Loucy (cell line): ENCODE results near the gene POMT1.

Experiments used
- H2AFZ ChIP-seq: fragments of 200-600 bp; sonication (generic); 2 replicates; pipeline ENCODE4 v1.6.0; 2016; ENCODE audit warnings: antibody characterized with exemption, mild to moderate bottlenecking, low read length, moderate library complexity
- H3F3A ChIP-seq: fragments of 200-600 bp; 2 replicates; pipeline ENCODE4 v1.6.0; 2016; ENCODE audit warnings: antibody characterized with exemption, low read depth, mild to moderate bottlenecking
- H3K27me3 ChIP-seq: fragments of 200-600 bp; sonication (generic); 2 replicates; pipeline ENCODE4 v1.6.1; 2014; ENCODE audit warnings: low read length, mild to moderate bottlenecking; ENCODE audit not compliant: insufficient read depth, poor library complexity, severe bottlenecking
- H3K36me3 ChIP-seq: fragments of 200-600 bp; sonication (generic); 2 replicates; pipeline ENCODE4 v1.6.1; 2016; ENCODE audit warnings: low read length; ENCODE audit not compliant: insufficient read depth
- H3K4me1 ChIP-seq: fragments of 200-600 bp; sonication (generic); 2 replicates; pipeline ENCODE4 v1.5.1; 2014; ENCODE audit warnings: low read length, mild to moderate bottlenecking; ENCODE audit not compliant: insufficient read depth, poor library complexity, severe bottlenecking
- H3K4me2 ChIP-seq: fragments of 200-600 bp; sonication (generic); 2 replicates; pipeline ENCODE4 v1.6.0; 2014; ENCODE audit warnings: antibody characterized with exemption, low read length, low read depth, mild to moderate bottlenecking; ENCODE audit not compliant: poor library complexity, severe bottlenecking
- H3K4me3 ChIP-seq: fragments of 200-600 bp; sonication (generic); 2 replicates; pipeline ENCODE4 v1.5.1; 2014; ENCODE audit warnings: low read length, mild to moderate bottlenecking, mixed read lengths; ENCODE audit not compliant: poor library complexity, severe bottlenecking
- H3K79me2 ChIP-seq: fragments of 200-600 bp; sonication (generic); 2 replicates; pipeline ENCODE4 v1.6.1; 2014; ENCODE audit warnings: low read length; ENCODE audit not compliant: insufficient read depth
- H3K9ac ChIP-seq: fragments of 200-600 bp; sonication (generic); 2 replicates; pipeline ENCODE4 v1.6.0; 2014; ENCODE audit warnings: mild to moderate bottlenecking, low read depth, low read length, moderate library complexity; ENCODE audit not compliant: poor library complexity, severe bottlenecking
- H3K9me2 ChIP-seq: fragments of 200-600 bp; sonication (generic); replicated peaks from 2 replicates; pipeline ENCODE4 v1.6.1; 2016; ENCODE audit warnings: low read depth, low read length, mixed read lengths
- H3K9me3 ChIP-seq: fragments of 200-600 bp; sonication (generic); 2 replicates; pipeline ENCODE4 v1.6.1; 2014; ENCODE audit warnings: mild to moderate bottlenecking, antibody characterized with exemption, low read length, low read depth; ENCODE audit not compliant: insufficient read depth
- H4K20me1 ChIP-seq: fragments of 200-600 bp; sonication (generic); 2 replicates; pipeline ENCODE4 v1.6.0; 2014; ENCODE audit warnings: antibody characterized with exemption, low read length, mild to moderate bottlenecking; ENCODE audit not compliant: insufficient read depth, poor library complexity, severe bottlenecking
- EZH2phosphoT487 ChIP-seq: fragments of 200-600 bp; IDR thresholded peaks from 2 replicates; pipeline ENCODE4 v1.6.1; 2018; ENCODE audit warnings: antibody characterized with exemption, mild to moderate bottlenecking, moderate library complexity, borderline replicate concordance
- TF ChIP-seq, protein P1 (sequence below): fragments of 200-600 bp; sonication (generic); conservative IDR thresholded peaks from 2 replicates; pipeline ENCODE4 v1.5.1; 2014; ENCODE audit warnings: mild to moderate bottlenecking, antibody characterized with exemption, low read length

The POMT1 gene

DNA sequence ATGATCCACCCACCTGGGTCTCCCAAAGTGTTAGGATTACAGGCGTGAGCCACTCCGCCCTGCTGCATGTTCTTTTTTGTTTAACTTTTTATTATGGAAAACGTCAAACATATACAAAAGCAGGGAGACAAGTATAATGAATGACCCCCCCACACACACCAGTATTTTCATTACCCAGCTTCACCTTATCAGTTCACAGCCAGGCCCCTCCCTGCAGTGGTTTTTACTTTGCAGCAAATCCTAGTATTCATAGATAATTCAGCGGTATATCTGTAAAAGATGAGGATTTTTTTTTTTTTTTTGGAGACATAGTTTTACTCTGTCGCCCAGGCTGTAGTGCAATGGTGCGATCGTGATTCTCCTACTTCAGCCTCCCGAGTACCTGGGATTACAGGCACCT, 2.3 kb downstream of the POMT1 start:
- H3K9me3 ChIP-seq = no peaks in the 10 kb centered on the region
- H3K4me2 ChIP-seq = no peak overlapping the region
- no peak overlapping the region for H2AFZ ChIP-seq
- H3K79me2 ChIP-seq = peaks cover 21% of the 10 kb centered on the region
- no peaks in the 10 kb centered on the region for H3K9me2 ChIP-seq
- no peak overlapping the region for H3K4me3 ChIP-seq
- H3K4me1 ChIP-seq = peaks cover 14% of the 10 kb centered on the region
- TF ChIP-seq, protein P1, sequence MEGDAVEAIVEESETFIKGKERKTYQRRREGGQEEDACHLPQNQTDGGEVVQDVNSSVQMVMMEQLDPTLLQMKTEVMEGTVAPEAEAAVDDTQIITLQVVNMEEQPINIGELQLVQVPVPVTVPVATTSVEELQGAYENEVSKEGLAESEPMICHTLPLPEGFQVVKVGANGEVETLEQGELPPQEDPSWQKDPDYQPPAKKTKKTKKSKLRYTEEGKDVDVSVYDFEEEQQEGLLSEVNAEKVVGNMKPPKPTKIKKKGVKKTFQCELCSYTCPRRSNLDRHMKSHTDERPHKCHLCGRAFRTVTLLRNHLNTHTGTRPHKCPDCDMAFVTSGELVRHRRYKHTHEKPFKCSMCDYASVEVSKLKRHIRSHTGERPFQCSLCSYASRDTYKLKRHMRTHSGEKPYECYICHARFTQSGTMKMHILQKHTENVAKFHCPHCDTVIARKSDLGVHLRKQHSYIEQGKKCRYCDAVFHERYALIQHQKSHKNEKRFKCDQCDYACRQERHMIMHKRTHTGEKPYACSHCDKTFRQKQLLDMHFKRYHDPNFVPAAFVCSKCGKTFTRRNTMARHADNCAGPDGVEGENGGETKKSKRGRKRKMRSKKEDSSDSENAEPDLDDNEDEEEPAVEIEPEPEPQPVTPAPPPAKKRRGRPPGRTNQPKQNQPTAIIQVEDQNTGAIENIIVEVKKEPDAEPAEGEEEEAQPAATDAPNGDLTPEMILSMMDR = no peak
- TF ChIP-seq EZH2phosphoT487 = no peak
- H3K27me3 ChIP-seq = no peaks in the 10 kb centered on the region
- no peaks in the 10 kb centered on the region for H3F3A ChIP-seq
- H3K36me3 ChIP-seq = peaks cover 14% of the 10 kb centered on the region; the same call in 1 of the 2 replicates
- H4K20me1 ChIP-seq = peaks cover 5% of the 10 kb centered on the region
- H3K9ac ChIP-seq = no peak overlapping the region

DNA sequence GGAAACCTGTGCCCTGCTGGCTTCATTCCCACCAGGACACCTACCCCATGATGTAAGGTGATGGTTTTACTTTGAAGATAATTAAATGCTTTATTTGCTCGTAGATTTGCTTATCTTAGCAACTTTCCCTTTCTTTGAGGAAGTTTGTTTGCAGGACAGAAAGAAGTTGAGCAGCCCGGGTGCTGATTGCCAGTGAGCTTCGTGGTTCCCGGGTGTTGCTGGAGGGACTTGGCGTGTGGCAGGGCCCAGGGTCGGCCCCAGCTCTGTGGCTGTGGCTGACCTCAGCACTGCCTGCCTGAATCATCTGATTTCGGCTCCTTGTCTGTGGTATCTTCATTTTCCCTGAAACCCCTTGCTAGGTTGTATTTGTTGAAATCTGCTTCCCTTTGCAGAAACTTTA, 8.7 kb downstream of the POMT1 start:
- Histone ChIP-seq H3K9me3 (no peaks in the 10 kb centered on the region), H4K20me1 (no peaks in the 10 kb centered on the region), H3K27me3 (no peaks in the 10 kb centered on the region), H3K9ac (no peak overlapping the region), H3F3A (no peaks in the 10 kb centered on the region), H3K9me2 (no peaks in the 10 kb centered on the region), H3K79me2 (no peaks in the 10 kb centered on the region), H3K4me1 (no peaks in the 10 kb centered on the region), H2AFZ (no peak overlapping the region), H3K4me2 (no peak overlapping the region), H3K4me3 (no peak overlapping the region), H3K36me3 (peaks cover 46% of the 10 kb centered on the region; the same call in 1 of the 2 replicates)
- no peak for TF ChIP-seq EZH2phosphoT487
- TF ChIP-seq, protein P1 = no peak

DNA sequence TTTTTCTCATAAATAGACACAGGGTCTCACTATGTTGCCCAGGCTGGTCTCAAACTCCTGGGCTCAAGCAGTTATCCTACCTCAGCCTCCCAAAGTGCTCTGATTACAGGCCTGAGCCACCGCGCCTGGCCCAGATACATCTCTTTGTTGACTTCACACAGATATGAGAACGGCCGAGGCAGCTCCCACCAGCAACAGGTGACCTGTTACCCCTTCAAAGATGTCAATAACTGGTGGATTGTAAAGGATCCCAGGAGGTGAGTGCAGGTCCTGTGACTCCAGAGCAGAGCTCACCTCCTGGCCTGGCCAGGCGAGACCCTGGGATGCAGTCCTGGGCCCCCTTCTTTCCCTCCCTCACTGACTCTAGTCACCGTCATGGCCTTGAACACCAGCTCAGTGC, 9.2 kb downstream of the POMT1 start:
- Histone ChIP-seq H3F3A (no peaks in the 10 kb centered on the region), H3K27me3 (no peaks in the 10 kb centered on the region), H3K79me2 (no peaks in the 10 kb centered on the region), H3K9me3 (no peaks in the 10 kb centered on the region), H3K9me2 (no peaks in the 10 kb centered on the region), H3K4me3 (no peak overlapping the region), H2AFZ (no peak overlapping the region), H3K36me3 (peaks cover 46% of the 10 kb centered on the region; the same call in 1 of the 2 replicates), H3K4me2 (no peak overlapping the region), H3K9ac (no peak overlapping the region), H3K4me1 (no peaks in the 10 kb centered on the region), H4K20me1 (no peaks in the 10 kb centered on the region)
- TF ChIP-seq, protein P1 = no peak
- no peak for TF ChIP-seq EZH2phosphoT487
